Esophagus (tissue), 2 donors: ENCODE data around the gene RNF126. TPM values are rescaled to one million over a fixed set of nuclear protein-coding genes. Genes with fewer than 3 reads are reported as not detected.
"Not testable (repeated sequence)": the region's sequence is repeated elsewhere in the genome, so short reads cannot be mapped to it uniquely, and the experiment has no call there.

Experiments used
- H3K27ac ChIP-seq, 2 donors: one replicate each; pipeline ENCODE4 v1.5.1; 2013; ENCODE audit warnings: low read depth in 2 of 2, mild to moderate bottlenecking in 2 of 2, inconsistent platforms in 1 of 2, low read length in 1 of 2, moderate library complexity in 1 of 2
- H3K27me3 ChIP-seq, 2 donors: one replicate each; pipeline ENCODE4 v1.6.1; 2013; ENCODE audit warnings: low read length in 2 of 2, control low read depth in 1 of 2, mild to moderate bottlenecking in 1 of 2; ENCODE audit not compliant: insufficient read depth in 2 of 2, control insufficient read depth in 1 of 2
- H3K36me3 ChIP-seq, 2 donors: one replicate each; pipeline ENCODE4 v1.6.1; 2013; ENCODE audit warnings: low read length in 1 of 2; ENCODE audit not compliant: control insufficient read depth in 2 of 2, insufficient read depth in 2 of 2
- H3K4me1 ChIP-seq, 2 donors: one replicate each; pipeline ENCODE4 v1.6.1; 2013; ENCODE audit warnings: low read length in 1 of 2; ENCODE audit not compliant: control insufficient read depth in 2 of 2, insufficient read depth in 2 of 2
- H3K4me3 ChIP-seq, 2 donors: one replicate each; pipeline ENCODE4 v1.5.1; 2013; ENCODE audit warnings: low read length in 2 of 2, mild to moderate bottlenecking in 2 of 2, low read depth in 1 of 2, moderate library complexity in 1 of 2
- H3K9me3 ChIP-seq, 2 donors: one replicate each; pipeline ENCODE4 v1.6.1; 2013; ENCODE audit warnings: mild to moderate bottlenecking in 2 of 2, low read depth in 1 of 2, low read length in 1 of 2, moderate library complexity in 1 of 2; ENCODE audit not compliant: control insufficient read depth in 2 of 2, insufficient read depth in 1 of 2
- WGBS, 2 donors: extraction: QIAGEN DNeasy Blood & Tissue Kit; methylation state at CpG; one replicate each; pipeline ENCODE4 v1.1.7; 2013; 5-methylcytosine and 5-hydroxymethylcytosine counted together
- polyA plus RNA-seq, 2 donors: library from polyadenylated mRNA; stranded (reverse); fragments of 200-250 nt; gene quantifications; one replicate each; pipeline ENCODE4 v1.2.3, GENCODE V29; 2013
- donor health status: healthy with polysubstance abuse.
- donor health status: Bipolar disorder and iron deficiency.

The RNF126 gene
- polyA plus RNA-seq, 2 donors, result 38.4 to 61.5 TPM

- Histone ChIP-seq H3K4me3 (no peak overlapping the region), H3K9me3 (peaks cover 0 to 3% of the 10 kb centered on the region in 2 donors), H3K4me1 (no peaks in the 10 kb centered on the region), H3K27me3 (peaks cover 0 to 4% of the 10 kb centered on the region in 2 donors), H3K36me3 (no peaks in the 10 kb centered on the region), H3K27ac (no peak overlapping the region)
- WGBS, 2 donors, result 43 to 52% methylated on average over 21 to 22 of the region's 22 CpGs
Measured at GRCh38 chr19:609004-609346, 54.0 kb downstream of the RNF126 start.

GRCh38 chr19:608155-609003 is 54.6 kb downstream of the RNF126 start:
- Histone ChIP-seq H3K4me3 (no peak overlapping the region), H3K27me3 (peaks cover 0 to 4% of the 10 kb centered on the region in 2 donors), H3K27ac (no peak overlapping the region), H3K9me3 (peaks cover 0 to 3% of the 10 kb centered on the region in 2 donors), H3K36me3 (no peaks in the 10 kb centered on the region), H3K4me1 (no peaks in the 10 kb centered on the region)
- 78 to 82% methylated on average over 27 to 30 of the region's 30 CpGs for WGBS, 2 donors

DNA sequence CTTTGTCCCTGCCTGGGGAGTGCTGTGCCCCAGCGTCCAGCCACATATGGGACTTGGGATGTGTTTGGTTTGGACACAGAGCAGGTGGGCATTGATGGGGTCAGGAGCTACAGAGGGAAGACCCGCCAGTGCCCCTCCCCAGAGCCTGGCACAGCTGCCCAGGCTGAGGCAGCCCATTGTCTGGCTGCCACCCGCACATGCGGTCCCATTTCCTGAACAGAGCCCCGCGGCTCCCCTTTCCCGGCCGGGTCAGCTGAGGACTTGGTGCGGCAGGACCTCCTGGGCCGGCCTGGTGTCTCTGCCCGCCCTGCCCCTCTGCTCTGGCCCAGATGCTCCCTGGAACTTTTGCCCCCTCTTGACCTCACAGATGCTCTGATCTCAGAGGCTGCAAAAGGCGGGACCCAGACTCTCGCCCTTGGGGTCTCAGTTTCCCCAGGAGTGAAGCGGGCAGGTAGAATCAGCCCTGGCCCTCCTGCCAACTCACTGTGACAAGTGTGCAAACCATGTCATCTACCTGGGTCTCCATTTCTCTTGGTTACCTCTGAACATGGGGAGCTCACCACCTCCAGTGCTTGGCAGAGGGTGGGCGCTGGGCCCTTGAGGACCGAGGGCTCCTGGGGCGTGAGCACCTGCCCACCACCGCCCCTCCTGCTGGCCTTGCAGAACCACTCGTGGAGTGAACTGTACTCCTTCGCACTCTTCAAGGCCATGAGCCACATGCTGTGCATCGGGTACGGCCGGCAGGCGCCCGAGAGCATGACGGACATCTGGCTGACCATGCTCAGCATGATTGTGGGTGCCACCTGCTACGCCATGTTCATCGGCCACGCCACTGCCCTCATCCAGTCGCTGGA is 55.5 kb downstream of the RNF126 start:
- H3K36me3 ChIP-seq, result no peaks in the 10 kb centered on the region
- peaks cover 0 to 3% of the 10 kb centered on the region in 2 donors for H3K9me3 ChIP-seq
- 85 to 88% methylated on average over 26 to 30 of the region's 30 CpGs for WGBS, 2 donors
- H3K27ac ChIP-seq, result no peak overlapping the region
- no peak overlapping the region for H3K4me3 ChIP-seq
- no peaks in the 10 kb centered on the region for H3K4me1 ChIP-seq
- peaks cover 0 to 4% of the 10 kb centered on the region in 2 donors for H3K27me3 ChIP-seq

DNA sequence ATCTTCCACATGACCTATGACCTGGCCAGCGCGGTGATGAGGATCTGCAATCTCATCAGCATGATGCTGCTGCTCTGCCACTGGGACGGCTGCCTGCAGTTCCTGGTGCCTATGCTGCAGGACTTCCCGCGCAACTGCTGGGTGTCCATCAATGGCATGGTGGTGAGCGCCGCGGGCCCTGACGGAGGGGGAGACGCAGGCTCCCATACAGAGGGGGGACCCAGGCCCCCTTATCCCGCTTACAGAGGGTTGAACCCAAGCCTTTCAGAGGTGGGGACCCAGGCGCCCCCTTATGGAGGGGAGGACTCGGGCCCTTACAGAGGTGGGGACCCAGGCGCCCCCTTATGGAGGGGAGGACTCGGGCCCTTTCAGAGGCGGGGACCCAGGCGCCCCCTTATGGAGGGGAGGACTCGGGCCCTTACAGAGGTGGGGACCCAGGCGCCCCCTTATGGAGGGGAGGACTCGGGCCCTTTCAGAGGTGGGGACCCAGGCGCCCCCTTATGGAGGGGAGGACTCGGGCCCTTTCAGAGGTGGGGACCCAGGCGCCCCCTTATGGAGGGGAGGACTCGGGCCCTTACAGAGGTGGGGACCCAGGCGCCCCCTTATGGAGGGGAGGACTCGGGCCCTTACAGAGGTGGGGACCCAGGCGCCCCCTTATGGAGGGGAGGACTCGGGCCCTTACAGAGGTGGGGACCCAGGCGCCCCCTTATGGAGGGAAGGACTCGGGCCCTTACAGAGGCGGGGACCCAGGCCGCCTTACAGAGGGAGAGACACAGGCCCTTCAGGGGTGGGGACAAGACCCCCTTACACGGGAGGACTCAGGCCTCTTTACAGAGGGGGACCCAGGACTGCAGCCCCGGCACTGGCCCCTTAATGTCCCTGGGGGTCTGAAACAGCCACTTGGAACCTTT is 57.7 kb downstream of the RNF126 start:
- H3K36me3 ChIP-seq, H3K9me3 ChIP-seq, H3K27ac ChIP-seq, H3K4me1 ChIP-seq, H3K4me3 ChIP-seq, H3K27me3 ChIP-seq: not testable (repeated sequence)
- WGBS, 2 donors, result 69 to 85% methylated on average over 16 to 34 of the region's 34 CpGs

GRCh38 chr19:604355-604754 is 58.7 kb downstream of the RNF126 start:
- peaks cover 0 to 3% of the 10 kb centered on the region in 2 donors for H3K9me3 ChIP-seq
- H3K36me3 ChIP-seq, result no peaks in the 10 kb centered on the region
- no peak overlapping the region for H3K27ac ChIP-seq
- H3K4me1 ChIP-seq, result no peaks in the 10 kb centered on the region
- no peak overlapping the region for H3K4me3 ChIP-seq
- no peaks in the 10 kb centered on the region for H3K27me3 ChIP-seq
- WGBS, 2 donors, result 81 to 89% methylated on average over 11 of the region's 11 CpGs

DNA sequence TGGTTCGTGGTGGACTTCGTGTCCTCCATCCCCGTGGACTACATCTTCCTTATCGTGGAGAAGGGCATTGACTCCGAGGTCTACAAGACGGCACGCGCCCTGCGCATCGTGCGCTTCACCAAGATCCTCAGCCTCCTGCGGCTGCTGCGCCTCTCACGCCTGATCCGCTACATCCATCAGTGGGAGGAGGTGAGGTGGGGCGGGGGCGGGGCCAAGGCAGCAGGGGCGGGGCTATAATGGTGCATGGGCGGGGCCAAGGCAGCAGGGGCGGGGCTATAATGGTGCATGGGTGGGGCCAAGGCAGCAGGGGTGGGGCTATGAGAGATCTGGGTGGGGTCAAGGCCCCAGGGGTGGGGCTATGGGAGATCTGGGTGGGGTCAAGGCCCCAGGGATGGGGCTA is 59.2 kb downstream of the RNF126 start:
- H3K27me3 ChIP-seq, H3K4me3 ChIP-seq, H3K36me3 ChIP-seq, H3K4me1 ChIP-seq, H3K9me3 ChIP-seq, H3K27ac ChIP-seq: not testable (repeated sequence)
- 89 to 94% methylated on average over 20 of the region's 20 CpGs for WGBS, 2 donors

DNA sequence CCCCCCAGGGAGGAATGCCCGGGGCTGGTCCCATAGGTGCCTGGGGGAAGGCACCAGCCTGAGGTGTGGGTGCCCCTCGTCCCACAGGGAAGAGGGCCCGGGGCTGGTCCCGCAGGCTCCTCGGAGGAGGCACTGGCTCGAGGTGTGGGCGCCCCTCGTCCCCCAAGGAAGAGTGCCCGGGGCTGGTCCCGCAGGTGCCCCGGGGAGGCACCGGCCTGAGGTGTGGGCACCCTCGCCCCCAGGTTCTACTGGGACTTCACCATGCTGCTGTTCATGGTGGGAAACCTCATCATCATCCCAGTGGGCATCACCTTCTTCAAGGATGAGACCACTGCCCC is 59.7 kb downstream of the RNF126 start:
- not testable (repeated sequence) for H3K36me3 ChIP-seq, H3K27ac ChIP-seq, H3K9me3 ChIP-seq, H3K4me3 ChIP-seq, H3K4me1 ChIP-seq, H3K27me3 ChIP-seq
- WGBS, 2 donors, result 87 to 88% methylated on average over 10 to 13 of the region's 13 CpGs

DNA sequence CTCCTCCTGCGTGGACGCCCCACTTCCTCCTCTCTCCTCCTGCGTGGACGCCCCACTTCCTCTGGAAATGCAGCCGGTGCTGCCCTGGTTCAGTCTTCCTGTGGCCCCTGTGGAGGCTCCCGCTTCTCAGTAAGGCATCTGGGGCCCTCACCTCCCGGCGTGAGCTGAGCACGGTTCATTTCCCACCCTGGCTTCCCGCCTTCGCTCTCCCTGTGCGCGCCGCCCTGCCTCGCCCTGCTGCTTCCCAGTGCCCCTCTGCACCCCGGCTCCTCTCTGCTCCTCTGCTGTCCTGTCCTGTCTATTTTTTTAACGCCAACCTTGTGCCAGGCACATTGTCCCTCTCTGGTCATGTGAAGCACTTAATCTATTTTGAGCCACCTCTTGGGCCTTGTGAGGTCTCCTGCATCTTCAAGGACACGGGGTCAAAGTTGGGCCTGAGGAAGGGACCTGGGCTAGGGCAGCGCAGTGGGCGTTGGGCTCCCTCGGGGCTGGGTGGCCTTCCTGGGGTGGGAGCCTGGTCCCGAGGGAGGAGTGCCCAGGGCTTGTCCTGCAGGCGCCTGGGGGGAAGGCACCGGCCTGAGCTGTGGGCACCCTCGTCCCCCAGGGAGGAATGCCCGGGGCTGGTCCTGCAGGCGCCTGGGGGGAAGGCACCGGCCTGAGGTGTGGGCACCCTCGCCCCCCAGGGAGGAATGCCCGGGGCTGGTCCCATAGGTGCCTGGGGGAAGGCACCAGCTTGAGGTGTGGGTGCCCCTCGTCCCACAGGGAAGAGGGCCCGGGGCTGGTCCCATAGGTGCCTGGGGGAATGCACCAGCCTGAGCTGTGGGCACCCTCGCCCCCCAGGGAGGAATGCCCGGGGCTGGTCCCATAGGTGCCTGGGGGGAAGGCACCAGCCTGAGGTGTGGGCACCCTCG is 60.4 kb downstream of the RNF126 start:
- Histone ChIP-seq H3K4me1 (no peaks in the 10 kb centered on the region), H3K27ac (no peak overlapping the region), H3K9me3 (peaks cover 0 to 3% of the 10 kb centered on the region in 2 donors), H3K36me3 (no peaks in the 10 kb centered on the region), H3K27me3 (no peaks in the 10 kb centered on the region), H3K4me3 (no peak overlapping the region)
- WGBS, 2 donors, result 78 to 79% methylated on average over 34 to 35 of the region's 35 CpGs
